Spleen (tissue), 11 donors: Measurements from ENCODE around the gene DHRS7C. TPM values are rescaled to one million over a fixed set of nuclear protein-coding genes. Genes with fewer than 3 reads are reported as not detected.

ENCODE experiments used
- DNase-seq: peaks from one replicate; pipeline ENCODE4 v3.0.0-alpha.2; 2020
- H3K27ac ChIP-seq, 8 donors: fragments of 200-600 bp; sonication (generic) in 7 of 8; 1 replicate in 4 of 8; 2 replicates in 4 of 8; pipeline versions ENCODE4 v1.5.0 to v1.8.0; 2016 to 2021; ENCODE audit warnings: inconsistent platforms in 4 of 8, mild to moderate bottlenecking in 4 of 8, moderate library complexity in 1 of 8
- H3K27me3 ChIP-seq, 7 donors: fragments of 200-600 bp; sonication (generic) in 6 of 7; replicated peaks in 1 of 7; 1 replicate in 4 of 7; 2 replicates in 3 of 7; pipeline versions ENCODE4 v1.5.0 to v1.8.0; 2016 to 2021; ENCODE audit warnings: inconsistent platforms in 3 of 7, mild to moderate bottlenecking in 1 of 7
- H3K36me3 ChIP-seq, 6 donors: fragments of 200-600 bp; sonication (generic) in 5 of 6; 1 replicate in 4 of 6; 2 replicates in 2 of 6; pipeline versions ENCODE4 v1.5.0 to v1.8.0; 2016 to 2021; ENCODE audit warnings: inconsistent platforms in 2 of 6
- H3K4me1 ChIP-seq, 6 donors: fragments of 200-600 bp; sonication (generic) in 5 of 6; 1 replicate in 3 of 6; 2 replicates in 3 of 6; pipeline versions ENCODE4 v1.5.0 to v1.8.0; 2016 to 2021; ENCODE audit warnings: inconsistent platforms in 3 of 6
- H3K4me3 ChIP-seq, 8 donors: fragments of 200-600 bp; sonication (generic) in 7 of 8; 1 replicate in 4 of 8; 2 replicates in 4 of 8; pipeline versions ENCODE4 v1.5.0 to v1.8.0; 2016 to 2021; ENCODE audit warnings: inconsistent platforms in 4 of 8, mild to moderate bottlenecking in 4 of 8, moderate library complexity in 2 of 8
- H3K9me3 ChIP-seq, 8 donors: fragments of 200-600 bp; sonication (generic) in 7 of 8; 1 replicate in 4 of 8; 2 replicates in 4 of 8; pipeline versions ENCODE4 v1.5.0 to v1.8.0; 2016 to 2021; ENCODE audit warnings: inconsistent platforms in 4 of 8
- CTCF ChIP-seq, 11 experiments: fragments of 200-600 bp in 7 of 11; fragments of 450-650 bp in 4 of 11; sonication (generic) in 4 of 11; IDR thresholded peaks in 8 of 11; conservative IDR thresholded peaks in 3 of 11; 1 replicate in 7 of 11; 2 replicates in 4 of 11; pipeline versions ENCODE4 v1.4.0 to v1.8.0; 2016 to 2021; ENCODE audit warnings: antibody characterized with exemption in 11 of 11, inconsistent platforms in 4 of 11, mild to moderate bottlenecking in 1 of 11
- POLR2A ChIP-seq, 3 donors: fragments of 450-650 bp; IDR thresholded peaks; one replicate each; pipeline ENCODE4 v1.5.1; 2017; ENCODE audit warnings: antibody characterized with exemption in 3 of 3, mild to moderate bottlenecking in 1 of 3
- POLR2AphosphoS5 ChIP-seq, 3 donors: sonication (generic); formaldehyde crosslinking; IDR thresholded peaks; one replicate each; pipeline ENCODE4 v1.5.1; 2017; ENCODE audit warnings: antibody characterized with exemption in 3 of 3
- WGBS, 5 donors: extraction: QIAGEN DNeasy Blood & Tissue Kit in 3 of 5; methylation state at CpG; one replicate each; pipeline versions ENCODE4 v1.1.5 to v1.1.7; 2013 to 2018; 5-methylcytosine and 5-hydroxymethylcytosine counted together
- intact Hi-C: fragments of 100-400 bp; cut with DNase I; formaldehyde crosslinking; loops from one replicate; pipeline ENCODE4 v1.15.0; 2023; ENCODE audit warnings: low total_unique reads
- polyA plus RNA-seq, 3 donors: library from polyadenylated mRNA; stranded (reverse); fragments of 200-250 nt; gene quantifications; one replicate each; pipeline ENCODE4 v1.2.1, GENCODE V29; 2013
- total RNA-seq, 7 donors: library from RNA; depleted of rRNA in 3 of 7; stranded (reverse); fragments of >200 nt in 3 of 7; fragmentation: NEBNext Ultra II Directional in 4 of 7; extraction: Animal tissue kit (Norgen Biotek cat#: 25700) in 4 of 7; gene quantifications; one replicate each; pipeline versions ENCODE4 v1.1.0 to v1.2.1, GENCODE V29; 2016 to 2021
- donor health status: healthy with polysubstance abuse.
- donor health status: DM: no; HTN: no; CAD: no; lungs with moderate emphysema.
- donor health status: DM: no; HTN: no; CAD: no.
- donor health status: Bipolar disorder and iron deficiency.
- donor health status: healthy.
- donor health status: DM: no; HTN: no; CAD: no.
- donor health status: DM: yes; HTN: yes; CAD: no.

The DHRS7C gene
- total and polyA plus RNA-seq, 10 donors, result 0.09 TPM; not detected in 9

DNA sequence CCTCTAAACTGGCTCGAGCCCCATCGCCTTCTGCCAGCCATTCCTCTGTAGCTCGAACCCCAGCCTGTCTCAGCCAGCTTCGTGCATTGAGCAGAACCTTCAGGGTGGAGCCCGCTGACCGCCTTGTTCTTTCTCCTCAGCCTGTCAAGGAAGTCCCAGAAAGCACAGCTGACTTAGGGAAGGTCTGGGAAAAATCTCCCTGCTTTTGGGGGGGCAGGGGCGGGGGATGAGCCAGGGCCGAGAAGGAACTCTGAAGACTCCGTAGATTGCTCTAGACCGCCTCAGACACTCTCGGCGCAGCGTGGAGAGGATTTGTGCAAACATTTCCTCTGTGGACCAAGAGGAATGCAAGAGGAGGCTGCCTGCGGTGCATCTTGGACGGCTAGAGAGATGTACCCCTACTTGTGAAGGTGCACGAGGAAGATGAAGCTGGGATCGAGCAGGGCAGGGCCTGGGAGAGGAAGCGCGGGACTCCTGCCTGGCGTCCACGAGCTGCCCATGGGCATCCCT lies 34.3 kb upstream of the DHRS7C start, which contains the start of gene GLP2R:
GLP2R (plus strand) TSS at position 284 of the 510 bp plus-strand sequence; CDS start at position 424, 140 bp downstream.
- H3K27ac ChIP-seq, result no peak within 1 kb of the TSS
- TF ChIP-seq POLR2A (IDR thresholded peaks at IDR 0.05) (no peak), CTCF (IDR thresholded peaks at IDR 0.05 in 8 of 11, conservative IDR thresholded peaks at IDR 0.05 in 3 of 11) (no peak), POLR2AphosphoS5 (IDR thresholded peaks at IDR 0.05) (no peak)
- DNase-seq, result no peak
- WGBS, 5 donors, result 58 to 66% (median 63%) methylated on average over 21 of the region's 21 CpGs
- intact Hi-C loops, result no loop called here
- H3K27me3 ChIP-seq, result peaks cover 0 to 63% (median 3%) of the 10 kb centered on the region in 7 donors
- no peak within 1 kb of the TSS for H3K4me3 ChIP-seq
- H3K36me3 ChIP-seq, result no peaks in the 10 kb centered on the region
- no peaks in the 10 kb centered on the region for H3K9me3 ChIP-seq
- H3K4me1 ChIP-seq, result no peaks in the 10 kb centered on the region

GRCh38 chr17:9824797-9825338 lies 33.5 kb upstream of the DHRS7C start:
- Histone ChIP-seq H3K4me1 (no peaks in the 10 kb centered on the region), H3K27me3 (peaks cover 0 to 55% (median 3%) of the 10 kb centered on the region in 7 donors), H3K36me3 (no peaks in the 10 kb centered on the region), H3K4me3 (no peak overlapping the region), H3K27ac (no peak overlapping the region), H3K9me3 (no peaks in the 10 kb centered on the region)
- DNase-seq, result no peak
- intact Hi-C loops, result no loop called here
- TF ChIP-seq POLR2A (IDR thresholded peaks at IDR 0.05) (no peak), POLR2AphosphoS5 (IDR thresholded peaks at IDR 0.05) (no peak), CTCF (IDR thresholded peaks at IDR 0.05 in 8 of 11, conservative IDR thresholded peaks at IDR 0.05 in 3 of 11) (no peak)
- WGBS, 5 donors, result 76 to 86% (median 79%) methylated on average over 8 of the region's 8 CpGs

GRCh38 chr17:9824094-9824493 lies 32.7 kb upstream of the DHRS7C start:
- intact Hi-C loops, result no loop called here
- Histone ChIP-seq H3K27me3 (peaks cover 0 to 51% (median 3%) of the 10 kb centered on the region in 7 donors), H3K36me3 (no peaks in the 10 kb centered on the region), H3K4me1 (no peaks in the 10 kb centered on the region), H3K27ac (no peak overlapping the region), H3K4me3 (no peak overlapping the region), H3K9me3 (no peaks in the 10 kb centered on the region)
- WGBS, 5 donors, result 61 to 67% (median 64%) methylated on average over 4 of the region's 4 CpGs
- TF ChIP-seq POLR2A (IDR thresholded peaks at IDR 0.05), result no peak
- no peak for TF ChIP-seq CTCF (IDR thresholded peaks at IDR 0.05 in 8 of 11, conservative IDR thresholded peaks at IDR 0.05 in 3 of 11)
- no peak for TF ChIP-seq POLR2AphosphoS5 (IDR thresholded peaks at IDR 0.05)
- no peak for DNase-seq

- peaks cover 0 to 34% (median 3%) of the 10 kb centered on the region in 7 donors for H3K27me3 ChIP-seq
- no peaks in the 10 kb centered on the region for H3K36me3 ChIP-seq
- no peak within 1 kb of the TSS for H3K27ac ChIP-seq
- no peak within 1 kb of the TSS for H3K4me3 ChIP-seq
- TF ChIP-seq CTCF (IDR thresholded peaks at IDR 0.05 in 8 of 11, conservative IDR thresholded peaks at IDR 0.05 in 3 of 11) (no peak), POLR2AphosphoS5 (IDR thresholded peaks at IDR 0.05) (no peak), POLR2A (IDR thresholded peaks at IDR 0.05) (no peak)
- no peaks in the 10 kb centered on the region for H3K4me1 ChIP-seq
- DNase-seq, result no peak
- intact Hi-C loops, result no loop called here
- 60 to 74% (median 70%) methylated on average over 12 to 15 of the region's 15 CpGs for WGBS, 5 donors
- H3K9me3 ChIP-seq, result no peaks in the 10 kb centered on the region
Measured at GRCh38 chr17:9821921-9822320, 30.5 kb upstream of the DHRS7C start, which contains the start of gene GSG1L2. GSG1L2 (minus strand) TSS chr17:9822079; CDS start chr17:9822071, 8 bp downstream.
